Activated CD4-positive, alpha-beta T cell treated with anti-CD3 and anti-CD28 coated beads, Interleukin-2, amount 50 U/mL, for 48 hours (primary cell): Measurements from ENCODE around the gene ITPK1.
A peak's percentile ranks its signal among the peaks of the same experiment; 100 is the strongest.

Experiments
- DNase-seq, 2 experiments: peaks; one replicate each; pipeline ENCODE4 v3.0.0-alpha.2; 2020

ITPK1 gene

DNA sequence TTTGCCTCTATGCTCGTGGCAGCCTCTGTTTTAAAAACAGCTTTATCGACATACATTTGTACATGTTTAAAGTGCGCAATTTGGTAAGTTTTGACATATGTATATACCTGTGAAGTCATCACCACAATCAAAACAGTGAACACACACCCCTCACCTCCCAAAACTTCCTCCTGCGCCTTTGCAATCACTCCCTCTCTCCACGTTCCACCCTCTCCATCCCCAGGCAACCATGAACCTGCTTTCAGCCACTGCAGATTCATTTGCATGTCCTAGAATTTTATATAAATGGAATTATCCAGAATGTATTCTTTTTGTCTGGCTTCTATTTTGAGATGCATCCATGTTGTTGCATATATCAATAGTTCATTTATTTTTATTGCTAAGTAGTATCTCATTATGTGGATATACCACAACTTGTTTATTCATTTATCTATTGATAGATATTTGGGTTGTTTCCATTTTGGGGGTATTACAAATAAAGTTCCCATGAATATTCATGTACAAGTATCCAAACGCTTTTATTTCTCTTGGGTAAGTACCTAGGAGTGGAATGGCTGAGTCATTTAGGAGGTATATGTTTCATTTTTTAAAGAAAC is 208.3 kb downstream of the ITPK1 start:
- no peak for DNase-seq

- DNase-seq: no peak
Measured at GRCh38 chr14:92906823-92907222, 208.9 kb downstream of the ITPK1 start.

GRCh38 chr14:92906420-92906819 is 209.3 kb downstream of the ITPK1 start:
- no peak for DNase-seq

DNA sequence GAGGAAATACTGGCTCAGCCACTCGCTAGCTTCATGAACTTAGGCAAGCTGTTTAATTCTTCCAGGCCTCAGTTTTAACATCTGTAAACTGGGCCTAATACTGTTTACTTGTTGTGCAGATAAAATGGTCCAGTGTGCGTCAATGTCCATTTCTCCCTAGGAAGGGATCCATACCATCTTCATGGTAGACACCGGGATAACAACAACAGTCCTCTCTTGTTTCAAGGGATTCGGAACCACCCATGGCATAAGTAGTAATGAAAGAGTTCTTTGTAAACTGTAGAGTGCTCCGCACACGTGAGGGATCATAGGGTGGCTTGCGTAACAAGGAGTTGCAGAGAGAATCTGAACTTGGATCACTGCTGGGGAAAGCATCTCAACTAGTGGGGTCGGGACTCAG is 210.1 kb downstream of the ITPK1 start:
- no peak for DNase-seq

DNA sequence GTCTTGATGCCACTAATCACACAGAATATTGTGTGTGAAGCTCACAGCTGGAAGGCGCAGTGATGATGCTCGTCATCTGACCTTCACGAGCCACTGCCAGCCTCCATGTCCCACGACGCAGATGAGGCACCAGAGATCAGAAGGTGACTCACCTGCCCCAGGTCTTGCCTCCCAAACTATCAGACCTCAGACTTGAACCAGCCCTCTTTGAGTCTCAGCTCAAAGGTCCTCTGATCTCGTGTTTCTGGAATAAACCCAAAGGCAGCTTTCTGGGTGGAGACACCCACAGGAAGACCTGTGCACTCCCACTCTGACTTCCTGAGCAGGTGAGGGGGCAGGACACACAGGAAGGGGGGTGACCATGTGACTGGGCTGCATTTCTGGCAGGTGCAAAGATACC is 212.4 kb downstream of the ITPK1 start:
- DNase-seq: peak; percentile 6 to 11

GRCh38 chr14:92902726-92903125 is 213.0 kb downstream of the ITPK1 start:
- no peak for DNase-seq

DNA sequence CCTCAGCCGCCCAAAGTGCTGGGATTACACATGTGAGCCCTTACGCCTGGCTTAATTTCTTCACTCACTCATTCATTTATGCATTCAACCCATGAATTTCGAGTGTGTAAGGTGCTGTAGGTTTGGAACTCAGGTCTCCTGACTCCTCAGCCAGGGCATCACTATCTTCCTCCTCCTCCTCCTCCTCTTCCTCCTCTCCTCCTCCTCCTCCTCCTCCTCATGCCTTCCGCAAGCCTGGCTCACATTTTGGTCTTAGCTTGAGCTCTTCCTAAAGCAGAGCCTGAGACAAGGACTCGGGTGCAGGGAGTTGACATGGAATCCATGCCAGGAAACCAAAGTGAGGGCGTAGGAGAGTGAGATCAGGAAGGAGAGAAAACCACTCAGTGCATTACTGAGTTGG is 213.5 kb downstream of the ITPK1 start:
- DNase-seq: no peak

DNA sequence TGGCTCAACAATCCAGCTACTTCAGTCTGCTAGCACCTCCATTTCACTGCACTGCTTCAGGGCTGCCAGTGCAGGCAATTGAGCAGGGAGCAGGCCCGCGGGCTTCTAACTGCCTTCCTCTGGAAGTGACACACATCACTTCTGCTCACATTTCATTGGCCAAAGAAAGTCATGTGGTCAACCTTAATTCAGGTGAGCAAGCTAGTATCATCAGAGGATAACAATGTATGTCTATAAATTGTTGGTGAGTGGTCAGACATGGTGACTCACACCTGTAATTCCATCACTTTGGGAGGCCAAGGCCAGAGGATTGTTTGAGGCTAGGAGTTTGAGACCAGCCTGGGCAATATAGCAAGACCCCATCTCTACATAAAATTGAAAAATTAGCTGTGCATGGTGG is 215.1 kb downstream of the ITPK1 start:
- DNase-seq: no peak

- DNase-seq: no peak
Measured at GRCh38 chr14:92898566-92899131, 217.1 kb downstream of the ITPK1 start.

DNA sequence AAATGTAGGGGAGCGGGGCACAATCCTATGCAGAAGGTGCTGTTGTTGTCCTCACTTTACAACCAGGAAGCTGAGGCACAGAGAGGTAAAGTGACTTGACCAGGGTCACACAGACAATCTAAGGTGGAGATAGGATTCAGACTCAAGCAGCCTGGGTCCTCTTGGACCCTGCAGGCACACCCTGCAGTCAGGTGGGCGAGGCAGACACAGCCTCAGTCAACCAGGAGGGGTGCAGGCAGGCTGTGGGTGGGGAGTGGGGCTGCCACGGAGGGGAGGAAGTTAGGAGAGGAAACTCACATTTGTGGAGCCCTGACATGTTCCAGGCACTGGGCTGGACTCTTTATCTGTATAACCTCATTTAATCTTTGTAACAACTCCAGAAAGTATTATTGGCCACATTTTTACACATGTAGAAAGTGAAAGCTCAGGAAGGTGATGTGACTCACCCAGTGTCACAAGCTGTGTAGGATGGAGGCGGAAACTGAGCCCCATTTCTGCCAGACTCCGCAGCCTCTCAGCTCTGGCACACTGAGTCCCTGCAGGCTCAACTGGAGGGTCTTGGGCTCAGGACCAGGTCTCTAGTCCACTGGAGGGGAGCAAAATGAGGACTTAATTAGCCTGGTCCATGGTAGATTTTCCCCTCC is 217.7 kb downstream of the ITPK1 start:
- DNase-seq: peak; percentile 42 to 62

DNA sequence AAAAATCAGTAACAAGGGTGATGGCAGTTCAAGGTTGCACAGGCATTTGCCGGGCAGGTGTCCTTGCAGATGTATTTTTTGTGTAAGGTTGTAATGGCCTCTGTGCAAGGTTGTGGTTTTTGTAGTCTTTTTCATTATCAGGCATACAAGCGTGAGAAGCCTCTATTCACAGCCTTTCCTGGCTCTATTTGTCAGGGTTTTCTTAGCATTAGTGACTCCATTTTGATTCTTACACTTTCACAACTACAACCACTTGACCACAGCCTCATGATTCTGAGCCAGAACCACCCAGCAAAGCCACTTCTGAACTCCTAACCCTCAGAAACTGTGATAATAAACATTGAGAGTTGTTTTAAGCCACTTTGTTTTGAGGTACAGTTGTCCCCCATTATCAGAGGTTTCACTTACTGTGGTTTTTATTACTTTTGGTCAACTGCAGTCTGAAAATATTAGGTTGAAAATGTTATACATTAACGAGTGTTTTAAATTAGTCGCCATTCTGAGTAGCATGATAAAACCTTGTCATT is 220.3 kb downstream of the ITPK1 start:
- DNase-seq: no peak

GRCh38 chr14:92892589-92892988 is 223.1 kb downstream of the ITPK1 start:
- DNase-seq: no peak

DNA sequence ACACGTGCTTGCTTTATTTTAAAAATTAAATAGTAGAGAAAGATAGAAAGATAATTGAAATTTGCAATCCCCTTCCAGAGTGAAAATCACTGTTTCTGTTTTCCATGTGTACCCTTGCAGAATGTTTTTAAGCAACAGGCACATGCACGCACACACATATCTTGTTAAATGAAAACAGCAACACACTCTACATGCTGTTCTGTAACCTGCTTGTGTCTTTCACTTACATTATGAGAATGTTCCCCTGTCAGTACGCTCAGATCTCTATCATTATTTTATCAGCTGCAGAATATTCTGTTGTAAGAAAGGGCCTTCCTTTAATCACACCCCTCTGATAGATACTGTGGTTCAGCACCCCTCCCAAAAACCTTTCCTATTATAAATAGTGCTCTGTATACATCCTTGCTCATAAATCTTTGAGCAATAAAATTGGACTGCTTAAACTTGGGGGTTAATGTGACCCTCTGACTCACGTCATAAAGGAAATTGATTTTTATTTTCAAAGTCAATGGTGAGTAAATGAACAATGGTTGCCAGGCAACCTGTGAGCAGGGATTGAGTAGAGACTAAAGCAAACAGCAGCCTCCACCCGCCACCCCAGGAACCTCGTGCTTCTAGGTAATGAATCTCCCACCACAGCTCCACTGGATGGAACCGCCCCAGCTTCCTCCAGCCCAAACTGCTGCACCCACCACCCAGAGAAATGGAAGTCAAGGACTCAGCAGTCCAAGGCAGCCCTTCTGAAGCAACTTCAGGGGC is 224.7 kb downstream of the ITPK1 start:
- no peak for DNase-seq

DNA sequence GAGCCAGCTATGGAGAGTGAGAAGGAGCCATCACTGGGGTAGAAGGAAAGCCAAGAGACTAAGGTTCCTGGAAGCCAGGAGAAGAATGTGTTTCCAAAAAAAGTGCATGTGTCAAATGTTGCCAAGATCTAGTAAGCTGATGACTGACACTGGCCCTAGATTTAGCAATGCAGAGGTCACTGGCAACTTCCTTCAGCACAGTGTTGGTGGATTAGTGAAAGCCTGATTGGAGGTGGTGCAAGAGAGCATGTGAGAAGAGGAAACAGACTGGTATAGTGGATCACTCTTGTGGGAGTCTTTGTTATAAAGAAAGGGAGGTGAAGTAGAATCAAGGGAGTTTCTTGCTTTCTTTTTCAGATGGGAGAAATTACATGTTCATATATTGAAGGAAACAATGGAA is 226.8 kb downstream of the ITPK1 start:
- no peak for DNase-seq

GRCh38 chr14:92887157-92887556 is 228.6 kb downstream of the ITPK1 start:
- no peak for DNase-seq
